PC-9 (cell line): ENCODE results near the gene XYLB. TPM values are rescaled to one million over a fixed set of nuclear protein-coding genes. Genes with fewer than 3 reads are reported as not detected.

Experiments used
- BruUV-seq: library from RNA; stranded (reverse); fragments of 400-500 nt; replicated peaks from 2 replicates; lab custom pipeline; 2021; lab: Mats Ljungman, UMichigan
- CTCF ChIA-PET: fragments of 300-600 bp; sonication (Branson Sonifier 250); formaldehyde crosslinking; loops from one replicate; lab custom pipeline; 2022; ENCODE audit warnings: antibody characterized with exemption; lab: Charles Lee
- POLR2A ChIA-PET: fragments of 300-600 bp; sonication (Branson Sonifier 250); formaldehyde crosslinking; loops from one replicate; lab custom pipeline; 2022; ENCODE audit warnings: antibody characterized with exemption; ENCODE audit not compliant: unreplicated experiment; lab: Charles Lee
- DNase-seq, 2 experiments: peaks; one replicate each; pipeline versions ENCODE4 v3.0.0 to v3.0.0-alpha.2; 2015 to 2022; ENCODE audit warnings: mixed read lengths in 1 of 2
- H2AFZ ChIP-seq: fragments of 200-600 bp; sonication (generic); 2 replicates; pipeline ENCODE4 v1.8.1; 2017; ENCODE audit warnings: antibody characterized with exemption
- H3F3A ChIP-seq: fragments of 200-600 bp; sonication (generic); 2 replicates; pipeline ENCODE4 v1.8.1; 2017; ENCODE audit warnings: antibody characterized with exemption, mild to moderate bottlenecking, low read depth; ENCODE audit not compliant: insufficient read depth
- H3K27ac ChIP-seq: fragments of 200-600 bp; sonication (generic); 2 replicates; pipeline ENCODE4 v1.6.1; 2016; ENCODE audit warnings: mixed run types
- H3K27me3 ChIP-seq: fragments of 200-600 bp; sonication (generic); 2 replicates; pipeline ENCODE4 v1.6.1; 2016; ENCODE audit warnings: low read depth, mixed run types; ENCODE audit not compliant: insufficient read depth
- H3K36me3 ChIP-seq: fragments of 200-600 bp; sonication (generic); 2 replicates; pipeline ENCODE4 v1.6.1; 2016; ENCODE audit warnings: low read depth, mixed run types
- H3K4me1 ChIP-seq: fragments of 200-600 bp; sonication (generic); replicated peaks from 2 replicates; pipeline ENCODE4 v1.6.1; 2016; ENCODE audit warnings: mixed run types; ENCODE audit not compliant: insufficient read depth
- H3K4me2 ChIP-seq: fragments of 200-600 bp; sonication (generic); 2 replicates; pipeline ENCODE4 v1.6.1; 2017; ENCODE audit warnings: mixed run types
- H3K4me3 ChIP-seq: fragments of 200-600 bp; sonication (generic); 2 replicates; pipeline ENCODE4 v1.6.1; 2016; ENCODE audit warnings: mixed run types
- H3K79me2 ChIP-seq: fragments of 200-600 bp; sonication (generic); 2 replicates; pipeline ENCODE4 v1.6.1; 2017; ENCODE audit warnings: low read depth, mixed run types
- H3K9me2 ChIP-seq: fragments of 200-600 bp; sonication (generic); 2 replicates; pipeline ENCODE4 v1.8.1; 2017; ENCODE audit warnings: mild to moderate bottlenecking; ENCODE audit not compliant: insufficient read depth
- H3K9me3 ChIP-seq: fragments of 200-600 bp; sonication (generic); 2 replicates; pipeline ENCODE4 v1.8.1; 2016; ENCODE audit warnings: low read depth; ENCODE audit not compliant: insufficient read depth
- H4K20me1 ChIP-seq: fragments of 200-600 bp; sonication (generic); 2 replicates; pipeline ENCODE4 v1.8.1; 2017; ENCODE audit not compliant: insufficient read depth
- CTCF ChIP-seq: fragments of 200-600 bp; sonication (generic); conservative IDR thresholded peaks from 2 replicates; pipeline ENCODE4 v1.6.1; 2017; ENCODE audit warnings: mixed run types, antibody characterized with exemption, mild to moderate bottlenecking, moderate library complexity
- EZH2 ChIP-seq: fragments of 200-600 bp; sonication (generic); IDR thresholded peaks from 2 replicates; pipeline ENCODE4 v1.8.0; 2017; ENCODE audit warnings: antibody characterized with exemption, low read depth
- intact Hi-C: fragments of 100-400 bp; cut with micrococcal nuclease; formaldehyde crosslinking; loops from one replicate; pipeline ENCODE4 v1.10.0; 2022; ENCODE audit not compliant: unreplicated experiment
- total RNA-seq: library from RNA; stranded (reverse); gene quantifications from 2 replicates; pipeline ENCODE4 v1.2.3, GENCODE V29; 2021

The XYLB gene
- total RNA-seq, 1 experiment from 2014 or later = 2.4 TPM

- Histone ChIP-seq H3K9me2 (no peaks in the 10 kb centered on the region), H3K27me3 (no peaks in the 10 kb centered on the region), H3K4me3 (no peak overlapping the region), H2AFZ (no peak overlapping the region), H3K4me2 (no peak overlapping the region), H3K4me1 (peaks cover 8% of the 10 kb centered on the region; the same call in 1 of the 2 replicates), H3K79me2 (peaks cover 46% of the 10 kb centered on the region), H3K27ac (no peak overlapping the region), H3K36me3 (no peaks in the 10 kb centered on the region), H4K20me1 (peaks cover 18% of the 10 kb centered on the region; the same call in 1 of the 2 replicates), H3F3A (no peaks in the 10 kb centered on the region), H3K9me3 (no peaks in the 10 kb centered on the region)
- ChIA-PET CTCF (no interaction called here), POLR2A (interaction anchor here (0.7 kb wide), 1 partner anchor 343 kb away, joined by 4 read pairs; no protein-coding TSS in a partner anchor)
- DNase-seq = no peak
- intact Hi-C loops = no loop called here
- no TSS peak for BruUV-seq
- TF ChIP-seq EZH2 = no peak
- TF ChIP-seq CTCF = no peak
These were observed 114.0 kb downstream of the XYLB start for GRCh38 chr3:38460377-38461270.

Other genes starting within 250 kb of the XYLB start
- 58.9 and 65.8 TPM in 2 replicates for gene ACAA1, start 209.7 kb upstream of the XYLB start, total RNA-seq
- gene MYD88, start 208.1 kb upstream of the XYLB start, total RNA-seq = 25.0 and 27.4 TPM in 2 replicates
- 50.2 and 54.3 TPM in 2 replicates for gene OXSR1, start 181.2 kb upstream of the XYLB start, total RNA-seq
- gene SLC22A13, start 81.0 kb upstream of the XYLB start, total RNA-seq = 0.40 and 0.44 TPM in 2 replicates
- not detected in 2 replicates for gene SLC22A14, start 64.5 kb upstream of the XYLB start, total RNA-seq
- gene ACVR2B, start 107.1 kb downstream of the XYLB start, total RNA-seq = 11.0 and 12.4 TPM in 2 replicates
- gene EXOG, start 149.6 kb downstream of the XYLB start, total RNA-seq = 7.5 and 9.3 TPM in 2 replicates